Measurements from ENCODE around the gene SLC6A12. TPM values are rescaled to one million over a fixed set of nuclear protein-coding genes. Genes with fewer than 3 reads are reported as not detected.

SLC6A12 gene
- total and polyA plus RNA-seq, 9 of the 15 experiments (the other 6 are each of a cell fraction or from before 2014, with no cell fraction given): not detected

GRCh38 chr12:203074-203461, 10.9 kb downstream of the SLC6A12 start:
- WGBS (ENCODE audit: insufficient coverage, low coverage, missing lambda C conversion rate): 20% methylated on average over 7 of the region's 16 CpGs
- Histone ChIP-seq H3K27me3 (ENCODE audit: control insufficient read depth in 2 of 2, insufficient read depth in 2 of 2, low read length in 2 of 2) (peaks cover 22 to 61% of the 10 kb centered on the region in 2 experiments), H3K9me1 (ENCODE audit: control insufficient read depth, insufficient read depth, low read length) (no peaks in the 10 kb centered on the region), H3K4me3 (peak overlapping the region; percentile 33), H3K9me3 (replicated peaks; ENCODE audit: control insufficient read depth, insufficient read depth, low read depth, low read length) (no peaks in the 10 kb centered on the region), H3K79me2 (ENCODE audit: control insufficient read depth, insufficient read depth, low read length) (no peaks in the 10 kb centered on the region), H3K27ac (ENCODE audit: extremely low read depth, low read depth, low read length) (no peak overlapping the region), H3K4me1 (replicated peaks in 1 of 2; ENCODE audit: control insufficient read depth in 2 of 2, insufficient read depth in 2 of 2, low read length in 2 of 2) (peaks cover 2 to 12% of the 10 kb centered on the region in 2 experiments; a peak in 4 of 5 replicates), H4K20me1 (replicated peaks; ENCODE audit: control insufficient read depth, insufficient read depth, low read length) (0 out of 2 replicates have a peak, but pooled peaks cover 6% of the 10 kb centered on the region), H3K36me3 (ENCODE audit: control insufficient read depth, insufficient read depth, low read length) (no peaks in the 10 kb centered on the region), H3K4me2 (ENCODE audit: insufficient read depth, low read length) (peak overlapping the region; percentile 11; the same call in 1 of the 2 replicates), H3K9ac (ENCODE audit: insufficient read depth in 1 of 2, low read depth in 2 of 2, low read length in 2 of 2) (no peak overlapping the region), H2AFZ (ENCODE audit: low read depth, low read length) (no peak overlapping the region)
- no TSS peak for BruUV-seq (replicated peaks)
- ChIA-PET POLR2A (no interaction called here), CTCF (ENCODE audit: low intra/inter-chr PET ratio) (no interaction called here)
- no peak for TF ChIP-seq PRMT5 (CRISPR knock-in tag; IDR thresholded peaks at IDR 0.05)
- peak; percentile 58 for TF ChIP-seq ZNF121 (CRISPR knock-in tag; conservative IDR thresholded peaks at IDR 0.05)
- no peak for TF ChIP-seq NCOA1 (IDR thresholded peaks at IDR 0.05; ENCODE audit: low read depth)
- TF ChIP-seq ATF4 (CRISPR knock-in tag; IDR thresholded peaks at IDR 0.05): no peak
- TF ChIP-seq ZNF274 (IDR thresholded peaks at IDR 0.05; ENCODE audit: borderline replicate concordance, low read depth, low read length): no peak
- ATAC-seq (no peak), DNase-seq (ENCODE audit: extremely low read depth in 1 of 4, low spot score in 3 of 4) (no peak), FAIRE-seq (no peak)
- in situ Hi-C loops (cut with MboI): no loop called here
- intact Hi-C loops (cut with micrococcal nuclease): no loop called here
